SK-N-SH (cell line): ENCODE measurements around the gene SFI1. TPM values are rescaled to one million over a fixed set of nuclear protein-coding genes. Genes with fewer than 3 reads are reported as not detected.
A peak's percentile ranks its signal among the peaks of the same experiment; 100 is the strongest.

Experiments
- CTCF ChIA-PET: fragments of 300-600, 350-600 bp; formaldehyde crosslinking; extraction: SDS; loops from one replicate; lab custom pipeline; 2021; lab: Yijun Ruan, JAX
- POLR2A ChIA-PET: fragments of 350-600 bp; sonication (Branson Sonifier 250); formaldehyde crosslinking; extraction: SDS; loops from one replicate; lab custom pipeline; 2020; ENCODE audit warnings: antibody characterized with exemption, inconsistent platforms; lab: Yijun Ruan, JAX
- DNase-seq: peaks from one replicate; pipeline ENCODE4 v3.0.0; 2012
- H2AFZ ChIP-seq: fragments of 200-600 bp; sonication (generic); 2 replicates; pipeline ENCODE4 v1.8.1; 2016; ENCODE audit warnings: antibody characterized with exemption, mild to moderate bottlenecking, low read depth
- H3F3A ChIP-seq: fragments of 200-600 bp; sonication (generic); replicated peaks from 2 replicates; pipeline ENCODE3; 2016; ENCODE audit warnings: antibody characterized with exemption, mild to moderate bottlenecking; ENCODE audit not compliant: insufficient read depth
- H3K27ac ChIP-seq, 2 experiments: fragments of 200-500 bp in 1 of 2; fragments of 200-600 bp in 1 of 2; sonication (Bioruptor generic) in 1 of 2; sonication (generic), shearing (Covaris generic) in 1 of 2; 2 replicates each; pipeline versions ENCODE4 v1.5.1 to v1.6.1; 2014 to 2016; ENCODE audit warnings: low read depth in 2 of 2, inconsistent platforms in 1 of 2, low read length in 1 of 2, mild to moderate bottlenecking in 1 of 2, mixed read lengths in 1 of 2
- H3K27me3 ChIP-seq: fragments of 200-600 bp; sonication (generic), shearing (Covaris generic); 2 replicates; pipeline ENCODE4 v1.6.1; 2016; ENCODE audit warnings: mixed run types; ENCODE audit not compliant: insufficient read depth
- H3K36me3 ChIP-seq, 2 experiments: fragments of 200-500 bp in 1 of 2; fragments of 200-600 bp in 1 of 2; sonication (Bioruptor generic) in 1 of 2; sonication (generic) in 1 of 2; replicated peaks in 1 of 2; 2 replicates each; pipeline versions ENCODE3 to v1.5.1; 2014 to 2016; ENCODE audit warnings: low read length in 1 of 2, mild to moderate bottlenecking in 1 of 2; ENCODE audit not compliant: insufficient read depth in 2 of 2, control insufficient read depth in 1 of 2
- H3K4me1 ChIP-seq, 2 experiments: fragments of 200-500 bp in 1 of 2; fragments of 200-600 bp in 1 of 2; sonication (Bioruptor generic) in 1 of 2; sonication (generic), shearing (Covaris generic) in 1 of 2; 2 replicates each; pipeline versions ENCODE4 v1.5.1 to v1.6.1; 2014 to 2016; ENCODE audit warnings: low read depth in 1 of 2, low read length in 1 of 2, mixed run types in 1 of 2; ENCODE audit not compliant: insufficient read depth in 2 of 2, control insufficient read depth in 1 of 2
- H3K4me2 ChIP-seq: fragments of 200-600 bp; sonication (generic), shearing (Covaris generic); 2 replicates; pipeline ENCODE4 v1.6.1; 2017; ENCODE audit warnings: mixed run types
- H3K4me3 ChIP-seq, 2 experiments: fragments of 200-500 bp in 1 of 2; fragments of 200-600 bp in 1 of 2; sonication (Bioruptor generic) in 1 of 2; sonication (generic), shearing (Covaris generic) in 1 of 2; 2 replicates each; pipeline versions ENCODE4 v1.5.1 to v1.8.1; 2014 to 2016; ENCODE audit warnings: low read depth in 2 of 2, inconsistent platforms in 1 of 2, low read length in 1 of 2, mild to moderate bottlenecking in 1 of 2, mixed read lengths in 1 of 2, moderate library complexity in 1 of 2
- H3K79me2 ChIP-seq: fragments of 200-600 bp; sonication (generic); 2 replicates; pipeline ENCODE4 v1.8.1; 2017; ENCODE audit warnings: mild to moderate bottlenecking; ENCODE audit not compliant: insufficient read depth
- H3K9ac ChIP-seq: fragments of 200-600 bp; sonication (generic); 2 replicates; pipeline ENCODE4 v1.6.1; 2017; ENCODE audit warnings: mixed run types
- H3K9me2 ChIP-seq: fragments of 200-600 bp; sonication (generic); 2 replicates; pipeline ENCODE4 v1.6.1; 2017; ENCODE audit warnings: mixed run types
- H3K9me3 ChIP-seq: fragments of 200-600 bp; sonication (generic); 2 replicates; pipeline ENCODE4 v1.6.1; 2017; ENCODE audit warnings: mixed run types, mild to moderate bottlenecking, moderate library complexity
- H4K20me1 ChIP-seq: fragments of 200-600 bp; sonication (generic); 2 replicates; pipeline ENCODE4 v1.6.1; 2017; ENCODE audit warnings: mild to moderate bottlenecking, mixed run types; ENCODE audit not compliant: insufficient read depth
- ELF1 ChIP-seq: IDR thresholded peaks from 2 replicates; pipeline ENCODE4 v1.4.0; 2012
- EZH2phosphoT487 ChIP-seq: fragments of 200-600 bp; sonication (generic); IDR thresholded peaks from 2 replicates; pipeline ENCODE4 v1.6.1; 2017; ENCODE audit warnings: low read depth, mixed run types, mild to moderate bottlenecking, antibody characterized with exemption, moderate library complexity, borderline replicate concordance
- FOXM1 ChIP-seq: IDR thresholded peaks from 2 replicates; pipeline ENCODE4 v1.4.0; 2012; ENCODE audit warnings: low read depth, mild to moderate bottlenecking
- GABPA ChIP-seq: IDR thresholded peaks from 2 replicates; pipeline ENCODE4 v1.4.0; 2012; ENCODE audit warnings: low read depth, mild to moderate bottlenecking
- GATA2 ChIP-seq: sonication (generic); formaldehyde crosslinking; IDR thresholded peaks from 2 replicates; pipeline ENCODE4 v1.5.0; 2020; ENCODE audit warnings: mild to moderate bottlenecking, missing genetic modification reagents
- MEF2A ChIP-seq: IDR thresholded peaks from 2 replicates; pipeline ENCODE4 v1.4.0; 2012; ENCODE audit warnings: low read depth, borderline replicate concordance
- NFIC ChIP-seq: IDR thresholded peaks from 2 replicates; pipeline ENCODE4 v1.4.0; 2012; ENCODE audit warnings: borderline replicate concordance
- NRF1 ChIP-seq: IDR thresholded peaks from 2 replicates; pipeline ENCODE4 v1.6.1; 2012; ENCODE audit warnings: low read depth, mild to moderate bottlenecking, low read length
- REST ChIP-seq: IDR thresholded peaks from 2 replicates; pipeline ENCODE4 v1.6.1; 2012; ENCODE audit warnings: mild to moderate bottlenecking, low read depth, low read length, moderate library complexity
- RFX5 ChIP-seq: IDR thresholded peaks from 2 replicates; pipeline ENCODE4 v1.6.1; 2012; ENCODE audit warnings: mild to moderate bottlenecking, improper control_type of control experiment, low read length
- RXRA ChIP-seq: IDR thresholded peaks from 2 replicates; pipeline ENCODE4 v1.4.0; 2012; ENCODE audit warnings: low read depth, mild to moderate bottlenecking, borderline replicate concordance
- SIN3A ChIP-seq: IDR thresholded peaks from 2 replicates; pipeline ENCODE4 v1.6.1; 2012; ENCODE audit warnings: low read depth, mild to moderate bottlenecking, low read length, moderate library complexity, borderline replicate concordance
- SMC3 ChIP-seq: IDR thresholded peaks from 2 replicates; pipeline ENCODE4 v1.6.1; 2012; ENCODE audit warnings: low read depth, low read length, improper control_type of control experiment
- TEAD4 ChIP-seq: IDR thresholded peaks from 2 replicates; pipeline ENCODE4 v1.4.0; 2012; ENCODE audit warnings: mild to moderate bottlenecking, borderline replicate concordance; ENCODE audit not compliant: insufficient read depth
- USF2 ChIP-seq: fragments of 150-350 bp; IDR thresholded peaks from 2 replicates; pipeline ENCODE4 v1.6.1; 2017; ENCODE audit warnings: antibody characterized with exemption, low read length, low read depth, borderline replicate concordance
- WGBS: methylation state at CpG from one replicate; pipeline ENCODE4 v1.1.6; 2017; ENCODE audit warnings: low lambda C conversion rate; 5-methylcytosine and 5-hydroxymethylcytosine counted together
- polyA plus RNA-seq, 3 experiments: library from polyadenylated mRNA; depleted of rRNA; stranded (reverse); fragments of >200 nt; gene quantifications; 2 replicates each; pipeline ENCODE4 v1.2.3, GENCODE V29; 2012
- TF ChIP-seq, protein P1 (sequence below): fragments of 200-600 bp; sonication (generic); IDR thresholded peaks from 2 replicates; pipeline ENCODE4 v1.6.1; 2017; ENCODE audit warnings: antibody characterized with exemption, mild to moderate bottlenecking, moderate library complexity
- TF ChIP-seq, protein P2 (sequence below): IDR thresholded peaks from 2 replicates; pipeline ENCODE4 v1.4.0; 2012; ENCODE audit warnings: low read depth
- TF ChIP-seq, protein P3 (sequence below): IDR thresholded peaks from 2 replicates; pipeline ENCODE4 v1.4.0; 2012; ENCODE audit warnings: low read depth, borderline replicate concordance
- TF ChIP-seq, protein P4 (sequence below): fragments of 150-350 bp; IDR thresholded peaks from 2 replicates; pipeline ENCODE4 v1.6.1; 2016; ENCODE audit warnings: mild to moderate bottlenecking, low read depth, low read length

SFI1 gene
- polyA plus RNA-seq, 1 of the 3 experiments (the other 2 are of a cell fraction) = 24.7 TPM

DNA sequence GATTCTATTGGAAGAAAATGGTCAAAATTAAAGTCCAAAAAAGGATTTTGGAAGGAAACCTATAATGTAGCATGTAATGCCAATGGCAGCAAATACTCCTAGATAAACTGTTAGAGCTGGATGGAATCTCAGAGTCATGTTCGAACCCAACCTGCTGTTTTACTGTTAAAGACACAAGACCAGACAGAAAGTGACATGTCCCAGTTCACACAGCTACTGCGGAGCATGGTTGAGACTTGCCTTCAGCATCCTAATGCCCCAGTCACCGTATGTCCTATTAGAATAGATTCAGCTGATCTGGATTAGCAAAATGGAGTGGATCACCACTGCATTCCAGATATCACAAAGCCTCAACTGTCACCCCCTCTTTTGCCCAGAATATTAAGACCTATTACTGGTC, 150.7 kb downstream of the SFI1 start:
- 100% methylated on average over 1 of the region's 3 CpGs for WGBS
- H3K36me3 ChIP-seq = peaks cover 11 to 14% of the 10 kb centered on the region in 2 experiments
- H3F3A ChIP-seq = peaks cover 19% of the 10 kb centered on the region
- TF ChIP-seq RFX5 (no peak), MEF2A (no peak), ELF1 (no peak), FOXM1 (no peak), GATA2 (CRISPR knock-in tag) (no peak), SIN3A (no peak), NFIC (no peak), NRF1 (no peak), USF2 (no peak), RXRA (no peak), EZH2phosphoT487 (no peak), GABPA (no peak), SMC3 (no peak), REST (no peak), TEAD4 (no peak)
- TF ChIP-seq, protein P1, sequence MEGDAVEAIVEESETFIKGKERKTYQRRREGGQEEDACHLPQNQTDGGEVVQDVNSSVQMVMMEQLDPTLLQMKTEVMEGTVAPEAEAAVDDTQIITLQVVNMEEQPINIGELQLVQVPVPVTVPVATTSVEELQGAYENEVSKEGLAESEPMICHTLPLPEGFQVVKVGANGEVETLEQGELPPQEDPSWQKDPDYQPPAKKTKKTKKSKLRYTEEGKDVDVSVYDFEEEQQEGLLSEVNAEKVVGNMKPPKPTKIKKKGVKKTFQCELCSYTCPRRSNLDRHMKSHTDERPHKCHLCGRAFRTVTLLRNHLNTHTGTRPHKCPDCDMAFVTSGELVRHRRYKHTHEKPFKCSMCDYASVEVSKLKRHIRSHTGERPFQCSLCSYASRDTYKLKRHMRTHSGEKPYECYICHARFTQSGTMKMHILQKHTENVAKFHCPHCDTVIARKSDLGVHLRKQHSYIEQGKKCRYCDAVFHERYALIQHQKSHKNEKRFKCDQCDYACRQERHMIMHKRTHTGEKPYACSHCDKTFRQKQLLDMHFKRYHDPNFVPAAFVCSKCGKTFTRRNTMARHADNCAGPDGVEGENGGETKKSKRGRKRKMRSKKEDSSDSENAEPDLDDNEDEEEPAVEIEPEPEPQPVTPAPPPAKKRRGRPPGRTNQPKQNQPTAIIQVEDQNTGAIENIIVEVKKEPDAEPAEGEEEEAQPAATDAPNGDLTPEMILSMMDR = no peak
- TF ChIP-seq, protein P2, sequence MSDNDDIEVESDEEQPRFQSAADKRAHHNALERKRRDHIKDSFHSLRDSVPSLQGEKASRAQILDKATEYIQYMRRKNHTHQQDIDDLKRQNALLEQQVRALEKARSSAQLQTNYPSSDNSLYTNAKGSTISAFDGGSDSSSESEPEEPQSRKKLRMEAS = no peak
- TF ChIP-seq, protein P3, sequence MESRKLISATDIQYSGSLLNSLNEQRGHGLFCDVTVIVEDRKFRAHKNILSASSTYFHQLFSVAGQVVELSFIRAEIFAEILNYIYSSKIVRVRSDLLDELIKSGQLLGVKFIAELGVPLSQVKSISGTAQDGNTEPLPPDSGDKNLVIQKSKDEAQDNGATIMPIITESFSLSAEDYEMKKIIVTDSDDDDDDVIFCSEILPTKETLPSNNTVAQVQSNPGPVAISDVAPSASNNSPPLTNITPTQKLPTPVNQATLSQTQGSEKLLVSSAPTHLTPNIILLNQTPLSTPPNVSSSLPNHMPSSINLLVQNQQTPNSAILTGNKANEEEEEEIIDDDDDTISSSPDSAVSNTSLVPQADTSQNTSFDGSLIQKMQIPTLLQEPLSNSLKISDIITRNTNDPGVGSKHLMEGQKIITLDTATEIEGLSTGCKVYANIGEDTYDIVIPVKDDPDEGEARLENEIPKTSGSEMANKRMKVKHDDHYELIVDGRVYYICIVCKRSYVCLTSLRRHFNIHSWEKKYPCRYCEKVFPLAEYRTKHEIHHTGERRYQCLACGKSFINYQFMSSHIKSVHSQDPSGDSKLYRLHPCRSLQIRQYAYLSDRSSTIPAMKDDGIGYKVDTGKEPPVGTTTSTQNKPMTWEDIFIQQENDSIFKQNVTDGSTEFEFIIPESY = no peak
- TF ChIP-seq, protein P4, sequence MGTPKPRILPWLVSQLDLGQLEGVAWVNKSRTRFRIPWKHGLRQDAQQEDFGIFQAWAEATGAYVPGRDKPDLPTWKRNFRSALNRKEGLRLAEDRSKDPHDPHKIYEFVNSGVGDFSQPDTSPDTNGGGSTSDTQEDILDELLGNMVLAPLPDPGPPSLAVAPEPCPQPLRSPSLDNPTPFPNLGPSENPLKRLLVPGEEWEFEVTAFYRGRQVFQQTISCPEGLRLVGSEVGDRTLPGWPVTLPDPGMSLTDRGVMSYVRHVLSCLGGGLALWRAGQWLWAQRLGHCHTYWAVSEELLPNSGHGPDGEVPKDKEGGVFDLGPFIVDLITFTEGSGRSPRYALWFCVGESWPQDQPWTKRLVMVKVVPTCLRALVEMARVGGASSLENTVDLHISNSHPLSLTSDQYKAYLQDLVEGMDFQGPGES = no peak
- H2AFZ ChIP-seq = no peak overlapping the region
- no peaks in the 10 kb centered on the region for H3K9me3 ChIP-seq
- H3K9me2 ChIP-seq = no peaks in the 10 kb centered on the region
- POLR2A ChIA-PET = no interaction called here
- H3K9ac ChIP-seq = no peak overlapping the region
- no peaks in the 10 kb centered on the region for H3K27me3 ChIP-seq
- H3K4me2 ChIP-seq = no peak overlapping the region
- no peak for DNase-seq
- H3K4me1 ChIP-seq = no peaks in the 10 kb centered on the region; a peak in 1 of 4 replicates
- H3K79me2 ChIP-seq = peaks cover 56% of the 10 kb centered on the region; the same call in 1 of the 2 replicates
- H4K20me1 ChIP-seq = 0 out of 2 replicates have a peak, but pooled peaks cover 3% of the 10 kb centered on the region
- H3K27ac ChIP-seq = peak overlapping the region in 1 of 2 experiments; percentile 79; a peak in 2 of 4 replicates
- H3K4me3 ChIP-seq = no peak overlapping the region
- CTCF ChIA-PET = interaction anchor here (0.6 to 1.4 kb wide), 3 partner anchors 13 to 306 kb away, joined by 3 to 4 read pairs (median 4); no protein-coding TSS in a partner anchor
